Activated CD4-positive, alpha-beta T cell treated with anti-CD3 and anti-CD28 coated beads, Interleukin-2, Interleukin-4, amounts not matched to agents 100 ng/mL and 50 ng/mL, durations not matched to agents 16 hours and 8 hours (primary cell): Measurements from ENCODE around the gene PXMP2.

Experiments
- DNase-seq: peaks from one replicate; pipeline ENCODE4 v3.0.0-alpha.2; 2020; ENCODE audit warnings: low spot score

The PXMP2 gene

DNA sequence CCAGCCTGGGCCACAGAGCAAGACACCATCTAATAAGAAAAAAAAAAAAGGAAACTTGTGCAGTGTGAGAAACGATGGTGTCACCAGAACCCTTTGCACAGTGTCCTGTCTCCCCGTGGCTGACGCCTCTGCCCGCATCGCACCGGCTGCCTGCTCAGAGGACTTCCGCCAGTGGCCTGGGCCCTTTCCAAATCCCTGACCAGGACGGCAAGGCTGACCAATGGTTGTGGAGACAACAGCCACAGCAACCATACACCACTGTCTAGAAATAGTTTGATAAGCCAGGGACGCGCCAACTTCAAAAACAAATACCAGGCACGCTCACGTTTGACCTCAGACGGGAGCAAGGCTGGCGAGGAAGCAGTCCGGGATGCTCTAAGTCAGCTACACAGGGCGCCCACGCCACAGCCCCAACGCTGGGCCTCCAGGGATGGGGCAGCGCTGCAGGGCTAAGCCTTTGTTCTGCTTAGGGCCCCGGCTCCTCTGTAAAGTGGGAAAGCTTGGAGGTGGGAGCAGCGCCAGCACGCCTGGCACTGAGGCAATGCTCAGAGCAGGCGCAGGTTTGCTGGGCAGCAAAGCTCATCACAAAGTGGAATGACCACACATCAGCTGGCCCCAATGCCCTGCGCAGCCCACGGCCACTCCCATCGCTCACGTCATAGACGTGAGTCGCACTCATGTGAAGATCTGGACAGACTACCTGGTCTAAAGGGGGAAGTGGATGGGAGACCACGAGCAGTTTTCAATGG is 35.8 kb downstream of the PXMP2 start:
- no peak for DNase-seq

GRCh38 chr12:132723764-132724140 is 36.4 kb downstream of the PXMP2 start:
- DNase-seq = no peak

DNA sequence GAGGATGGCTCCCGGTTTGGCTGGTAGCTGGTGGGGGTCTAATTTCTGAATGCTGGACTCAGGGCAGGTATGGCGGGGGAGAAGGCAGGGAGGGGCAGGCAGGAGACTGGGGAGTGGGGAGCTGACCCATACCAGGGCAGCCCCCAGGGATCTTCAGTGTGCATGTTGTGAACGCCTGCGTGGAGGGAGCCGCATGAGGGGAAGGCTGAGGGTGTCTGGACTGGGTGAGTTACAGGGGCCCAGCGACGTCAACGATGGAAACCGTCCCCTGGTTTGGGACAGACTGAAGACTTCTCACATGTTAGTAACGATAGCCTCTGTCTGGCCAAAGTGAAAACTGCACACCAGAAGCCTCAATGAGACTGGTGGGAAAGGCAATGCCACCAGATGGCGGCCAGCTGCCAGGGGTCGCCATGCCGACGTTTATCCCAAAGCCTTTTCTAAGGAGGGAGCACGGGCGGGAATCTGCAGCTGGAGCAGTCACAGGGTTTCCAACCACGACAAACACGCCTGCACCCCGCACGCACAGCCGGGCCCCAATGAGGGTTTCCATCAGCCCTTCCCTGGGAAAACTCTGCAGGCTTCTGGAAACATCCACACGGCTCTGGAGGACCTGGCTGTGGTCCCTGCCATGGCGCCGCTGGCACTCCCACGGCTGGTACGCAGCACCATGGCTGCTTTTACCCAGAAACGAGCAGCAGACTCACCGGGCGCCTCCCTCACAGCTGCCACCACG is 37.3 kb downstream of the PXMP2 start:
- no peak for DNase-seq

- no peak for DNase-seq
These were observed 39.0 kb downstream of the PXMP2 start for GRCh38 chr12:132726386-132726785.

- no peak for DNase-seq
These were observed 39.9 kb downstream of the PXMP2 start for GRCh38 chr12:132727091-132727794.

- no peak for DNase-seq
These were observed 41.1 kb downstream of the PXMP2 start for GRCh38 chr12:132728502-132728901.

- DNase-seq = no peak
These were observed 42.3 kb downstream of the PXMP2 start for GRCh38 chr12:132729541-132730320.

DNA sequence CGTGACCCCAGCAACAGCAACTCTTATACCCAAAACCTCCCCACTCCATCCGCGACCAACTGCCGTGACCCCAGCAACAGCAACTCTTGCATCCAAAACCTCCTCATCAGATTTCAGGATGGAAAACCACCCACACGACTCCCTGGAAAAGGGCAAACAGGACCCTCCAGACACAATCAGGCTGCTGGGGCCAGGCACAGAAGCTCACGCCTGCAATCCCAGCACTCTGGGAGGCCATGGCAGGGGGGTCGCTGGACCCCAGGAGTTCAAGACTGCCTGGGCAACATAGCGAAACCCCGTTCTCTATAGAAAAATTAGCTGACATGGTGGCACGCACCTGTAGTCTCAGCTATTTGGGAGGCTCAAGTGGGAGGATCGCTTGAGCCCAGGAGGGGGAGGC is 43.0 kb downstream of the PXMP2 start:
- no peak for DNase-seq

DNA sequence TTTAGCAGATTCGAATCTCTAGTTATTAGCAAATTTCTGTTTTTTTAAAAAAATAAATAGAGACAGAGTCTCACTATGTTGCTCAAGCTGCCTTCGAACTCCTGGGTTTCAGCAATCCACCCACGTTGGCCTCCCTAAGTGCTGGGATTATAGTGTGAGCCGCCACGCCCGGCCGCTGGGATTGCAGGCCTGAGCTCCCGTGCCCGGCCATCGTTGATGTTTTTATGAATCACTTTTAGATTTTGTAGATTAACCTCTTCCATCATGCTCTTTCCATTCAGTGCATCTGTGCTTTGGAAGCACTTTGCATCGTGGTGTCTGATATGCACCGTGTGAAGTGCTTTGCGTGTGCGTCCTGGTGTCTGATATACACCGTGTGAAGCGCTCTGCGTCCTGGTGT is 44.2 kb downstream of the PXMP2 start:
- DNase-seq = no peak

DNA sequence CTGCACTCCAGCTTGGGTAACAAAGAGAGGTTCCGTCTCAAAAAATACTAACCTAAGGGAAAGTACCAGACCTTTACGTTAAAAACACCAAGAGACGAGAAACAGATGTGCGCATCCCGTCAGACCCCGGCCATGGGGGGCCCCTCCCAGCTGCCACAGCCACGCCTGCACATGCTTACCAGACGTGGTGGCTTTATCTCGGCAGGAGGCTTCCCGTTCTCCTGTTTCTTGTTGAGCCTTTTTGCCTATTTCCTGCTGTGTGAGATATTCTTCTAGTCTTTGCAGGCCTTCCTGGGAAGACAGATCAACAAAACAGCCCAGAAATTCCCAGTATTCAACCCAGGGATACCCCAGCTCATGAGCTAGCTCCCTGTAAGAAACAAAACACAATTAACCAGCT is 46.8 kb downstream of the PXMP2 start:
- DNase-seq = no peak

GRCh38 chr12:132735496-132735895 is 48.1 kb downstream of the PXMP2 start:
- DNase-seq = no peak

DNA sequence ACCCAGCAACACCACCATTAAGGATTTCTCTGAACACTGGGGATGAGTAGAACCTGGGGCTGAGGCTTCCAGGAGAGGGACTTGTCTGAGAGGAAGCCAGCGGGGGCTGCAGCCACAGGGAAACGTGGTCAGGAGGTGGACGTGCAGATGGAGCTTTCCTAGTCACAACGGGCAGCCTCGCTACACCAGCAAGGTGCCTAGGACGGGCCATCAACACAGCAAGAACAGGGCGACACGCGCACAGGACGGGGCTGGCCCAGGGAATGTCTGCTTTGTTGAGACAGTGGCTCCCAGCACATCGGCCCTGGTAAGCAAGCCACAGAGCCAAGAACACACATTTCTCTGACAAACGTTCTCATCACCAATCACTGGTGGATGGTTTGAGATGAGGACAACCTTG is 49.0 kb downstream of the PXMP2 start:
- DNase-seq = no peak

DNA sequence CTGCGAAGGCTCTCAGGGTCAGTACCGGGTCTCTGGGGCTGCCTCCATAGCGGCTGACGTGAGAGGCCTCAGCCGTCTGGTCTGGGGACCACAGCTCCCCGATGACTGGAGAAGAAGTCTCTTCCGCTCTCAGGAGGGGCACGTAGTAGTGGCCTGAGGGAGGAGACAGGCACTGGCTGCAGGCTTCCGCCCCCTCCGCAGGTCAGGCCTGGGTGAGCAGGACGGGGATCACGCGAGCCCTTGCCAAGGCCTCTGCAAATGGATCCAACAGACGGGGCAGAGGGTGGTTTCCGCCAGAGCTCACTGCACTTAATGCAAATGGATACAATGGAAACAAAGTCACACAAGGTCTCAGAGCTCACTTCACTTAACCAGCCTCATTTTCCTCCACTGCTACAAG is 49.5 kb downstream of the PXMP2 start:
- no peak for DNase-seq

GRCh38 chr12:132739600-132740312 is 52.4 kb downstream of the PXMP2 start:
- DNase-seq = no peak

DNA sequence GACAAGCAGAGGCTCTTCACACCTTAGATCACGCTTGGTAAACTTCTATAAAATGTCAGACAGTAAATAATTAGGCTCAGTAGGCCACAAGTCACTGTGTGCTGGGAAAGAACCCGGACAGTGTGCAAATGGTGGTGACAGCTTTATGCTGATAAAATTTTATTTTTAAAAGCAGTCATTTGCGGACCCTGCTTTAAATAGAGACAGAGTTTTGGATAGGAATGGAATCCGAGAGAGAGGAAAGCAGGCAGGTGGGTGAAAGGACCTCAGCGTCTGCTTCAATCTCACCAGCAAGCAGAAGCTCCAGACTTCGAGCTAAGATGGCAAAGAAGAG is 52.9 kb downstream of the PXMP2 start:
- no peak for DNase-seq

- no peak for DNase-seq
These were observed 53.3 kb downstream of the PXMP2 start for GRCh38 chr12:132740652-132741051.

DNA sequence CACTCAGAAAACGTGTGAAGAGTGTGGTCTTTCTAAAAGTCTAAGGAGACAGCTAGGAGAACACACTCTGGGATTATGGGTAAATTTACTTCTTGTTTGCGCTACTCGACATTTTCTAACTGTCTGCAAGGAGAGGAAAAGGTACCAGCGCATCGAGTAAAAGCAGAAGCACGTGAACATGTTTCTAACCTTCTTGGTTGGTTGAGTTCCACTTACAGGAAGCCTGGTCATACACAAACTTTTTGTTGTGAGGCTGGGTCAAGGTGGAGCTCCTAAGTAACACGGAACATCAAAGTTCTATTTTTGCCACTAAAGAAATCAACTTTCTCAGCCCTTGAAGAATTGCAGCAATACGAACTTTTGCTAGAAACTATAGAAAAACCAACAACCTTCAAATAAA is 54.2 kb downstream of the PXMP2 start:
- no peak for DNase-seq

DNA sequence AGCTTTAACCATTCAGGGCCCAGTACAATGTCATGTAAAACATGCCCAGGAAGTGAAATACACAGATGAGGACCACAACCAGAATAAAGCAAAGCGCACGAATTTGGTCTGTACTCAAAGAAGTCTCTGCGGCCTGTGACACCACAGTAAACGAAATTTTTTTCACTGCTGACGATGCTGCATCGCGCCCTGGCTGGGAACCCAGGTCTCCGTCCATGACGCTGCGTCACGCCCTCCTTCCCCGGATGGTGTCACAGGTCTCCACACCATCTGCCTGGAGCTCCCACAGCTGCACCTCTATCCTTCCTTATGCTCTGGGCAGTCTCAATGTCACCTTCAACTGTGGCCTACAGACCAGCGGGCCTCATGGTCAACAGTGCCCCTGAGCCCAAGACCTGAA is 56.4 kb downstream of the PXMP2 start:
- no peak for DNase-seq

DNA sequence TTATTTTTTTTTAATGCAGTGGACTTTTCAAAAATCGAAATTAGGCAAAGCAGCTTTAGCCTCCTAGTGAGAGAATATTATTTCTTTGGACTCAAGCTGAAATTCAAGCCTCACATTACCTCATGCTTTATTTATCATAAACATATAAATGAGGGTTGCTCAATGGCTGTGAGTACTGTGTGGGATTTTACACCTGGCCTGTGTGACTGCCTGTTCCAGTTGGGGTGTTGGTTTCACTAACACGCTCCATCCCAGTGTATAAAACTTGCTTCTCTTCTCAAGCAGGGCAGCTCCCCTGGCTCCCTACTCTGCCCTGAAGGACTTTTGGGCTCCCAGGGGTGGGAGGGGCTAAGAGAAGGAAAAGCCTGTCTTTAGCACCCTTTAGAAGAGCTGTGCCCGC is 59.2 kb downstream of the PXMP2 start:
- no peak for DNase-seq

- DNase-seq = no peak
These were observed 60.0 kb downstream of the PXMP2 start for GRCh38 chr12:132747395-132747794.

- no peak for DNase-seq
These were observed 60.5 kb downstream of the PXMP2 start for GRCh38 chr12:132747896-132748295.

- no peak for DNase-seq
These were observed 60.9 kb downstream of the PXMP2 start for GRCh38 chr12:132748319-132748718.
